Measurements from ENCODE around the gene PITPNM2.

PITPNM2 gene

GRCh38 chr12:123143736-123144461 is 7.0 kb downstream of the PITPNM2 start:
- FAIRE-seq: no peak

GRCh38 chr12:123142921-123143735 is 7.8 kb downstream of the PITPNM2 start:
- FAIRE-seq: no peak

- no peak for FAIRE-seq
Observed at GRCh38 chr12:123142518-123142840, 8.4 kb downstream of the PITPNM2 start.

- FAIRE-seq: no peak
Observed at GRCh38 chr12:123141615-123142517, 9.0 kb downstream of the PITPNM2 start.

GRCh38 chr12:123140676-123141614 is 9.9 kb downstream of the PITPNM2 start:
- FAIRE-seq: no peak

GRCh38 chr12:123139926-123140675 is 10.8 kb downstream of the PITPNM2 start:
- FAIRE-seq: no peak

- no peak for FAIRE-seq
Observed at GRCh38 chr12:123135688-123136087, 15.2 kb downstream of the PITPNM2 start.

GRCh38 chr12:123134826-123135225 is 16.1 kb downstream of the PITPNM2 start:
- no peak for FAIRE-seq

- FAIRE-seq: no peak
Observed at GRCh38 chr12:123134271-123134671, 16.6 kb downstream of the PITPNM2 start.

- FAIRE-seq: no peak
Observed at GRCh38 chr12:123133701-123134100, 17.2 kb downstream of the PITPNM2 start.

GRCh38 chr12:123132951-123133619 is 17.8 kb downstream of the PITPNM2 start:
- no peak for FAIRE-seq

- FAIRE-seq: no peak
Observed at GRCh38 chr12:123131879-123132402, 18.9 kb downstream of the PITPNM2 start.

GRCh38 chr12:123131291-123131832 is 19.5 kb downstream of the PITPNM2 start:
- FAIRE-seq: no peak

GRCh38 chr12:123129621-123130020 is 21.3 kb downstream of the PITPNM2 start:
- FAIRE-seq: no peak

- no peak for FAIRE-seq
Observed at GRCh38 chr12:123127182-123127495, 23.8 kb downstream of the PITPNM2 start.

- FAIRE-seq: no peak
Observed at GRCh38 chr12:123126294-123127181, 24.4 kb downstream of the PITPNM2 start.

- no peak for FAIRE-seq
Observed at GRCh38 chr12:123122626-123123025, 28.3 kb downstream of the PITPNM2 start.

- FAIRE-seq: no peak
Observed at GRCh38 chr12:123121670-123122069, 29.2 kb downstream of the PITPNM2 start.

All from colon (tissue), 2 donors.